ENCODE measurements around the gene C3orf85.

DNA sequence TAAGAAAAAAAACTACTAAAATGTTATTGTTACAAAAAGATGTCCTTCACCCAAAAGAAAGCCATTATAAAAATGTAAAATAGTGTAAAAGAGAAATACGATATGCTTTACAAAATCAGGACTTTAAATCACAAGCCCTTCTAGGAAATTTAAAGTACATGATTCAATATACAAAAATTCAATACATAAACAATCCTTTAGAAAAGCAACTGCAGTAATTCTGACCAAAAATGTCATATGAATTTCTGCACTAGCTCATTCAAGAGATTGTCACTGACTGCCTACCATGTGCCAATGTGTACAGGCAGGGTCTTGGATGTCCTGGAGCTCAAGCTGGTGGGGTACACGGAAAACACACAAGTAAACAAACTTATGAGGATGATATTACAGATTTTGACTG, 21.1 kb upstream of the C3orf85 start:
- TF ChIP-seq, protein P1, sequence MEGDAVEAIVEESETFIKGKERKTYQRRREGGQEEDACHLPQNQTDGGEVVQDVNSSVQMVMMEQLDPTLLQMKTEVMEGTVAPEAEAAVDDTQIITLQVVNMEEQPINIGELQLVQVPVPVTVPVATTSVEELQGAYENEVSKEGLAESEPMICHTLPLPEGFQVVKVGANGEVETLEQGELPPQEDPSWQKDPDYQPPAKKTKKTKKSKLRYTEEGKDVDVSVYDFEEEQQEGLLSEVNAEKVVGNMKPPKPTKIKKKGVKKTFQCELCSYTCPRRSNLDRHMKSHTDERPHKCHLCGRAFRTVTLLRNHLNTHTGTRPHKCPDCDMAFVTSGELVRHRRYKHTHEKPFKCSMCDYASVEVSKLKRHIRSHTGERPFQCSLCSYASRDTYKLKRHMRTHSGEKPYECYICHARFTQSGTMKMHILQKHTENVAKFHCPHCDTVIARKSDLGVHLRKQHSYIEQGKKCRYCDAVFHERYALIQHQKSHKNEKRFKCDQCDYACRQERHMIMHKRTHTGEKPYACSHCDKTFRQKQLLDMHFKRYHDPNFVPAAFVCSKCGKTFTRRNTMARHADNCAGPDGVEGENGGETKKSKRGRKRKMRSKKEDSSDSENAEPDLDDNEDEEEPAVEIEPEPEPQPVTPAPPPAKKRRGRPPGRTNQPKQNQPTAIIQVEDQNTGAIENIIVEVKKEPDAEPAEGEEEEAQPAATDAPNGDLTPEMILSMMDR (IDR thresholded peaks at IDR 0.05; ENCODE audit: low read depth, low read length, poor library complexity, severe bottlenecking) = no peak
- no peak for TF ChIP-seq EZH2phosphoT487 (IDR thresholded peaks at IDR 0.05; ENCODE audit: borderline replicate concordance, low read length)
